GM12865 (cell line): ENCODE measurements around the gene TMEM158.

Experiments used
- DNase-seq: peaks from one replicate; pipeline ENCODE4 v3.0.0; 2010; ENCODE audit warnings: low read depth
- H3K4me3 ChIP-seq: 2 replicates; pipeline ENCODE4 v1.5.1; 2011; ENCODE audit warnings: mild to moderate bottlenecking, low read depth, low read length, control low read depth
- CTCF ChIP-seq: IDR thresholded peaks from 2 replicates; pipeline ENCODE4 v1.5.1; 2011; ENCODE audit warnings: low read length, control low read depth, low read depth, inconsistent platforms; ENCODE audit not compliant: insufficient read depth; ENCODE audit errors: missing control alignments

Gene TMEM158

GRCh38 chr3:45176912-45177311 is 49.2 kb downstream of the TMEM158 start:
- H3K4me3 ChIP-seq = no peak overlapping the region
- TF ChIP-seq CTCF = no peak
- no peak for DNase-seq
